NCI-H345 treated with DMSO at 0.1 percent for 48 hours (cell line): ENCODE measurements around the gene SAA4.
"Not testable (repeated sequence)": the region's sequence is repeated elsewhere in the genome, so short reads cannot be mapped to it uniquely, and the experiment has no call there.

Source experiments
- DNase-seq: peaks from one replicate; lab custom pipeline; 2025; ENCODE audit not compliant: unreplicated experiment; lab: John Stamatoyannopoulos, UW

Gene SAA4

GRCh38 chr11:18191376-18191775 lies 45.2 kb downstream of the SAA4 start:
- DNase-seq = no peak

GRCh38 chr11:18189476-18190245 lies 46.9 kb downstream of the SAA4 start:
- not testable (repeated sequence) for DNase-seq

- no peak for DNase-seq
These were observed 47.8 kb downstream of the SAA4 start for GRCh38 chr11:18188796-18189195.
